Tibial artery (tissue), 4 donors: Measurements from ENCODE around the gene KCNJ12.
"Not testable (repeated sequence)": the region's sequence is repeated elsewhere in the genome, so short reads cannot be mapped to it uniquely, and the experiment has no call there.

Experiments
- DNase-seq, 2 donors: peaks; one replicate each; pipeline ENCODE4 v3.0.0-alpha.2; 2019
- H3K27ac ChIP-seq, 2 donors: fragments of 200-600 bp; sonication (generic) in 1 of 2; 1 replicate in 1 of 2; 2 replicates in 1 of 2; pipeline ENCODE4 v1.5.1; 2018 to 2019; ENCODE audit warnings: mild to moderate bottlenecking in 1 of 2
- H3K27me3 ChIP-seq, 2 donors: fragments of 200-600 bp; sonication (generic) in 1 of 2; one replicate each; pipeline versions ENCODE4 v1.5.1 to v1.6.0; 2016 to 2019
- H3K36me3 ChIP-seq, 3 donors: fragments of 200-600 bp; sonication (generic) in 2 of 3; one replicate each; pipeline ENCODE4 v1.5.1; 2016 to 2019; ENCODE audit warnings: mild to moderate bottlenecking in 2 of 3
- H3K4me1 ChIP-seq, 4 donors: fragments of 200-600 bp; sonication (generic) in 2 of 4; 1 replicate in 3 of 4; 2 replicates in 1 of 4; pipeline ENCODE4 v1.5.1; 2016 to 2019
- H3K4me3 ChIP-seq, 2 donors: fragments of 200-600 bp; sonication (generic) in 1 of 2; 1 replicate in 1 of 2; 2 replicates in 1 of 2; pipeline ENCODE4 v1.5.1; 2018 to 2019; ENCODE audit warnings: mild to moderate bottlenecking in 2 of 2
- H3K9me3 ChIP-seq, 3 donors: fragments of 200-600 bp; sonication (generic) in 1 of 3; one replicate each; pipeline ENCODE4 v1.5.1; 2016 to 2019
- intact Hi-C: fragments of 100-400 bp; cut with DNase I; formaldehyde crosslinking; loops from one replicate; pipeline ENCODE4 v1.15.0; 2023; ENCODE audit warnings: low total_unique reads
- TF ChIP-seq, protein P1 (sequence below), 2 experiments: fragments of 200-600 bp in 1 of 2; fragments of 450-650 bp in 1 of 2; IDR thresholded peaks; one replicate each; pipeline ENCODE4 v1.5.1; 2017 to 2019; ENCODE audit warnings: antibody characterized with exemption in 2 of 2, mild to moderate bottlenecking in 1 of 2, moderate library complexity in 1 of 2

Gene KCNJ12

DNA sequence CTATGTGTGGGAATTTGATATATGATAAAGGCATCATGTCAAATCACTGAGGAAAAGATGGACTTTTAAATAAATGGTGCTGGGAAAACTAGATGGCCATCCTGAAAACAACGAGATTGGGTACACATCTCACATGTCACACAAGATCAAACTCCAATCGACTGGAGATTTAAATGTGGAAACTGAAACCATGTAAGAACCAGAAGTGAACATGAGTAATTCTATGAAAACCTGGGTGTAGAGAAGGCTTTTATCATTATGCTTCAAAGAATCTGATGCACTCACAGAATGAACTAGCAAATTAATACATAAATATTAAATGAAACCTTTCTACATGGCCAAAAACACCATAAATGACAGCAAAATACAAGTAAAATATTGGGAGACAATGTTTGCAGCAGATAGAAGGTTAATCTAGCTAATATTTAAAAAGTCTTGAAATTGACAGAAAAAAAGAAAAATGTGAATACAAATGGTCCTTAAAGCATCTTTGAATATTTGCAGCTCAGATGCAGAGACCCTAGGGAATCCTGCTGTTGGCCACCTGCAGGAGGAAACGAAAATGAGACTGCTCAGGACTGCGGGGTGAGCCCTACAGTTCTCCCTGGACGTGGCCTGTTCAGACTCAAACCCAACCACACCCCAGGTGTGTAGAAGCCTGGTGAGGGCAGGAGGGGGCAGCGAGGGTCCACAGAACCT, 62.3 kb downstream of the KCNJ12 start:
- DNase-seq, H3K27me3 ChIP-seq, H3K27ac ChIP-seq, H3K9me3 ChIP-seq, H3K36me3 ChIP-seq, H3K4me3 ChIP-seq, intact Hi-C loops, H3K4me1 ChIP-seq: not testable (repeated sequence)

GRCh38 chr17:21439015-21439336, 62.8 kb downstream of the KCNJ12 start:
- intact Hi-C loops, H3K9me3 ChIP-seq, DNase-seq, H3K36me3 ChIP-seq, H3K4me3 ChIP-seq, H3K27ac ChIP-seq, H3K27me3 ChIP-seq, H3K4me1 ChIP-seq: not testable (repeated sequence)

GRCh38 chr17:21445091-21445650, 69.0 kb downstream of the KCNJ12 start:
- DNase-seq, result no peak
- Histone ChIP-seq H3K27ac (no peak overlapping the region), H3K4me3 (no peak overlapping the region), H3K9me3 (no peaks in the 10 kb centered on the region), H3K36me3 (no peaks in the 10 kb centered on the region), H3K27me3 (peaks cover 0 to 5% of the 10 kb centered on the region in 2 donors), H3K4me1 (no peaks in the 10 kb centered on the region)
- TF ChIP-seq, protein P1, sequence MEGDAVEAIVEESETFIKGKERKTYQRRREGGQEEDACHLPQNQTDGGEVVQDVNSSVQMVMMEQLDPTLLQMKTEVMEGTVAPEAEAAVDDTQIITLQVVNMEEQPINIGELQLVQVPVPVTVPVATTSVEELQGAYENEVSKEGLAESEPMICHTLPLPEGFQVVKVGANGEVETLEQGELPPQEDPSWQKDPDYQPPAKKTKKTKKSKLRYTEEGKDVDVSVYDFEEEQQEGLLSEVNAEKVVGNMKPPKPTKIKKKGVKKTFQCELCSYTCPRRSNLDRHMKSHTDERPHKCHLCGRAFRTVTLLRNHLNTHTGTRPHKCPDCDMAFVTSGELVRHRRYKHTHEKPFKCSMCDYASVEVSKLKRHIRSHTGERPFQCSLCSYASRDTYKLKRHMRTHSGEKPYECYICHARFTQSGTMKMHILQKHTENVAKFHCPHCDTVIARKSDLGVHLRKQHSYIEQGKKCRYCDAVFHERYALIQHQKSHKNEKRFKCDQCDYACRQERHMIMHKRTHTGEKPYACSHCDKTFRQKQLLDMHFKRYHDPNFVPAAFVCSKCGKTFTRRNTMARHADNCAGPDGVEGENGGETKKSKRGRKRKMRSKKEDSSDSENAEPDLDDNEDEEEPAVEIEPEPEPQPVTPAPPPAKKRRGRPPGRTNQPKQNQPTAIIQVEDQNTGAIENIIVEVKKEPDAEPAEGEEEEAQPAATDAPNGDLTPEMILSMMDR (IDR thresholded peaks at IDR 0.05), result no peak
- intact Hi-C loops, result no loop called here

- H3K9me3 ChIP-seq, H3K27ac ChIP-seq, H3K4me3 ChIP-seq, H3K36me3 ChIP-seq, DNase-seq, H3K4me1 ChIP-seq, intact Hi-C loops: not testable (repeated sequence)
- H3K27me3 ChIP-seq, result peaks cover 0 to 19% of the 10 kb centered on the region in 2 donors
Observed at GRCh38 chr17:21447552-21447951, 71.4 kb downstream of the KCNJ12 start.

GRCh38 chr17:21449891-21450290, 73.7 kb downstream of the KCNJ12 start:
- H3K9me3 ChIP-seq, H3K36me3 ChIP-seq, H3K27ac ChIP-seq, DNase-seq, H3K4me3 ChIP-seq: not testable (repeated sequence)
- intact Hi-C loops, result loop anchor here (10.0 kb wide), 1 partner anchor 165 kb away; the partner anchor contains the start of gene MAP2K3
- TF ChIP-seq, protein P1 (IDR thresholded peaks at IDR 0.05), result peak; percentile 26 to 31
- H3K27me3 ChIP-seq, result peaks cover 0 to 22% of the 10 kb centered on the region in 2 donors
- H3K4me1 ChIP-seq, result peaks cover 0 to 13% (median 9%) of the 10 kb centered on the region in 4 donors

GRCh38 chr17:21451975-21452374, 75.8 kb downstream of the KCNJ12 start:
- TF ChIP-seq, protein P1 (IDR thresholded peaks at IDR 0.05), result no peak
- Histone ChIP-seq H3K27me3 (peaks cover 0 to 22% of the 10 kb centered on the region in 2 donors), H3K27ac (no peak overlapping the region), H3K9me3 (no peaks in the 10 kb centered on the region), H3K36me3 (no peaks in the 10 kb centered on the region), H3K4me1 (peaks cover 0 to 19% (median 13%) of the 10 kb centered on the region in 4 donors), H3K4me3 (peak overlapping the region in 1 of 2 donors; percentile 53)
- DNase-seq, result no peak
- intact Hi-C loops, result loop anchor here (10.0 kb wide), 1 partner anchor 167 kb away; the partner anchor contains the start of gene MAP2K3

DNA sequence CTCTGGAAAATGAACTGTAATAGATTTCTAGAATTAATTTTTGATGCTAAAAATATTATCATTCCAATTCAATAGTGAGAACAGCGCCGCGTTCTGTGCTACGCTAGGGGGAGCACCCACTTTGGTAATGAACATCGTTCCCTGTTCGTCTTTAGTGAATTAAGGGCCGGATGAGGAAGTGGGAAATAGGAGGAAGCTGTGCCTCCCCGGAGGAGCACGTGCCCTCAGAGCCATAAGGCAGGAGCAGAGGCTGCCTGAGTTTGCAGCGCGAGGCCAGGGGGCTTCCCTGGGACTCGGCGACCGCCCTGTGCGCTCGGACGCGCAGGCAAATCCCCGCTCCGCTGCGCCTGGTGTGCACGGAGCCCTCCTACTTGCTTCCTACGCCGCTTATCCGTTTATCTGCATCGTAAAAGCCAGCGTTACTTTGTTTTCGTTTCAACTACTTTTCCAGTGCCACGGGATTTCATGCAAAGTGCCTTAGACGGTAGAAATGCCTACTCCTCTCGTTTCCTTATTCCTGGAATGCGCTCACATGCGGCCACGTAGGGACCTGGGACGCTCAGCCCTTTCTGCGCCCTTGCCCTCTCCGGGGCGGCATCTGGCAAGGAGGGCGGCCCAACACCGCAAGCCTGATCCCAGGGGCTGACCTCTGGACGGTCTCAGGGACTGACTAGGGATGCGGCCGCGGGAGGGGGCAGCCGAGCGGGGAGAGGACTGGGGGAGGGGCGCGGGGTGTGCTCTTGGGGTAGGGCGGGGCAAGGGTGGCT, 76.4 kb downstream of the KCNJ12 start:
- Histone ChIP-seq H3K4me3 (peak overlapping the region; percentile 34 to 53), H3K4me1 (peaks cover 0 to 24% (median 16%) of the 10 kb centered on the region in 4 donors), H3K9me3 (no peaks in the 10 kb centered on the region), H3K36me3 (no peaks in the 10 kb centered on the region), H3K27ac (peak overlapping the region in 1 of 2 donors; percentile 19), H3K27me3 (peaks cover 0 to 22% of the 10 kb centered on the region in 2 donors)
- intact Hi-C loops, result loop anchor here (10.0 kb wide), 1 partner anchor 168 kb away; the partner anchor contains the start of gene MAP2K3
- TF ChIP-seq, protein P1 (IDR thresholded peaks at IDR 0.05), result peak; percentile 50 to 66
- peak; percentile 69 to 76 for DNase-seq
